NT2/D1 (cell line): ENCODE measurements around the gene ZNF385C.
A peak's percentile ranks its signal among the peaks of the same experiment; 100 is the strongest.
"Not testable (repeated sequence)": the region's sequence is repeated elsewhere in the genome, so short reads cannot be mapped to it uniquely, and the experiment has no call there.

Experiments
- DNase-seq: peaks from one replicate; pipeline ENCODE4 v3.0.0-alpha.2; 2011; ENCODE audit warnings: low read depth, low spot score
- H3K27me3 ChIP-seq: 2 replicates; pipeline ENCODE4 v1.6.0; 2011; ENCODE audit warnings: mild to moderate bottlenecking; ENCODE audit not compliant: insufficient read length, insufficient read depth
- H3K36me3 ChIP-seq: 2 replicates; pipeline ENCODE4 v1.6.1; 2011; ENCODE audit warnings: mild to moderate bottlenecking, low read length, mixed read lengths; ENCODE audit not compliant: insufficient read depth, insufficient read length
- H3K4me1 ChIP-seq: 2 replicates; pipeline ENCODE4 v1.5.1; 2011; ENCODE audit not compliant: insufficient read depth, insufficient read length
- H3K4me3 ChIP-seq: 2 replicates; pipeline ENCODE4 v1.5.1; 2011; ENCODE audit warnings: low read depth; ENCODE audit not compliant: insufficient read length
- H3K9ac ChIP-seq: 2 replicates; pipeline ENCODE4 v1.6.0; 2011; ENCODE audit warnings: low read depth; ENCODE audit not compliant: insufficient read length
- H3K9me3 ChIP-seq: 2 replicates; pipeline ENCODE4 v1.5.1; 2011; ENCODE audit warnings: mild to moderate bottlenecking, low read length; ENCODE audit not compliant: insufficient read depth
- SUZ12 ChIP-seq: IDR thresholded peaks from 2 replicates; pipeline ENCODE4 v1.6.1; 2011; ENCODE audit not compliant: insufficient read length, insufficient read depth; ENCODE audit errors: extremely low read depth
- YY1 ChIP-seq: IDR thresholded peaks from 2 replicates; pipeline ENCODE4 v1.6.1; 2011; ENCODE audit not compliant: insufficient read length, insufficient read depth
- ZNF274 ChIP-seq: IDR thresholded peaks from 2 replicates; pipeline ENCODE4 v1.6.1; 2011; ENCODE audit warnings: mild to moderate bottlenecking, low read depth, low read length

The ZNF385C gene

GRCh38 chr17:42019509-42020404 is 78.5 kb downstream of the ZNF385C start, which contains the start of gene NKIRAS2:
NKIRAS2 (plus strand) TSS chr17:42020090; CDS start chr17:42021578, 1,488 bp downstream.
- Histone ChIP-seq H3K36me3 (peaks cover 41% of the 10 kb centered on the region), H3K4me3 (peak within 1 kb of the TSS; percentile 86), H3K9me3 (no peaks in the 10 kb centered on the region), H3K9ac (peak within 1 kb of the TSS; percentile 97), H3K4me1 (peaks cover 8% of the 10 kb centered on the region), H3K27me3 (no peaks in the 10 kb centered on the region)
- DNase-seq: peak; percentile 79
- TF ChIP-seq YY1 (no peak), SUZ12 (no peak), ZNF274 (no peak)

GRCh38 chr17:42018988-42019387 is 79.3 kb downstream of the ZNF385C start:
- DNase-seq: no peak
- peaks cover 39% of the 10 kb centered on the region for H3K36me3 ChIP-seq
- no peak overlapping the region for H3K4me3 ChIP-seq
- TF ChIP-seq YY1: no peak
- no peak for TF ChIP-seq SUZ12
- no peak for TF ChIP-seq ZNF274
- no peak overlapping the region for H3K9ac ChIP-seq
- H3K27me3 ChIP-seq: no peaks in the 10 kb centered on the region
- H3K4me1 ChIP-seq: peaks cover 6% of the 10 kb centered on the region
- no peaks in the 10 kb centered on the region for H3K9me3 ChIP-seq

GRCh38 chr17:42018339-42018738 is 79.9 kb downstream of the ZNF385C start:
- Histone ChIP-seq H3K4me1 (no peaks in the 10 kb centered on the region), H3K27me3 (no peaks in the 10 kb centered on the region), H3K36me3 (peaks cover 33% of the 10 kb centered on the region), H3K4me3 (peak overlapping the region; percentile 94), H3K9me3 (no peaks in the 10 kb centered on the region), H3K9ac (peak overlapping the region; percentile 97)
- no peak for DNase-seq
- no peak for TF ChIP-seq SUZ12
- no peak for TF ChIP-seq YY1
- TF ChIP-seq ZNF274: no peak

- TF ChIP-seq ZNF274 (no peak), YY1 (no peak), SUZ12 (no peak)
- peak overlapping the region; percentile 94 for H3K4me3 ChIP-seq
- DNase-seq: no peak
Observed at GRCh38 chr17:42017866-42018200, 80.4 kb downstream of the ZNF385C start.

GRCh38 chr17:42016941-42017865 is 81.1 kb downstream of the ZNF385C start, which contains the start of gene DNAJC7:
DNAJC7 (minus strand) TSS chr17:42017439; CDS start chr17:42017416, 23 bp downstream.
- H3K4me1 ChIP-seq: no peaks in the 10 kb centered on the region
- TF ChIP-seq ZNF274 (no peak), YY1 (peak; percentile 91)
- peak; percentile 81 for DNase-seq

More at GRCh38 chr17:42017866-42018200, 80.4 kb downstream of the ZNF385C start:
- Histone ChIP-seq H3K4me1 (no peaks in the 10 kb centered on the region), H3K9me3 (no peaks in the 10 kb centered on the region), H3K9ac (peak overlapping the region; percentile 97), H3K36me3 (peaks cover 33% of the 10 kb centered on the region), H3K27me3 (no peaks in the 10 kb centered on the region)

GRCh38 chr17:42016411-42016831 is 81.9 kb downstream of the ZNF385C start:
- TF ChIP-seq SUZ12: no peak
- TF ChIP-seq ZNF274: no peak
- TF ChIP-seq YY1: no peak
- H3K36me3 ChIP-seq: peaks cover 33% of the 10 kb centered on the region
- H3K4me1 ChIP-seq: no peaks in the 10 kb centered on the region
- DNase-seq: no peak
- H3K27me3 ChIP-seq: no peaks in the 10 kb centered on the region
- H3K4me3 ChIP-seq: peak overlapping the region; percentile 94
- H3K9ac ChIP-seq: peak overlapping the region; percentile 97
- H3K9me3 ChIP-seq: no peaks in the 10 kb centered on the region

More at GRCh38 chr17:42016941-42017865, 81.1 kb downstream of the ZNF385C start, which contains the start of gene DNAJC7:
- peak within 1 kb of the TSS; percentile 97 for H3K9ac ChIP-seq
- H3K9me3 ChIP-seq: no peaks in the 10 kb centered on the region
- peaks cover 33% of the 10 kb centered on the region for H3K36me3 ChIP-seq
- no peaks in the 10 kb centered on the region for H3K27me3 ChIP-seq
- H3K4me3 ChIP-seq: peak within 1 kb of the TSS; percentile 94

GRCh38 chr17:42013740-42014139 is 84.5 kb downstream of the ZNF385C start:
- not testable (repeated sequence) for H3K9me3 ChIP-seq, H3K27me3 ChIP-seq, H3K4me1 ChIP-seq, H3K4me3 ChIP-seq, H3K9ac ChIP-seq, DNase-seq
- H3K36me3 ChIP-seq: peaks cover 52% of the 10 kb centered on the region

- H3K9me3 ChIP-seq: not testable (repeated sequence)
Observed at GRCh38 chr17:42012363-42012762, 85.9 kb downstream of the ZNF385C start.

More at GRCh38 chr17:42012363-42012762, 85.9 kb downstream of the ZNF385C start:
- not testable (repeated sequence) for H3K4me3 ChIP-seq, H3K4me1 ChIP-seq, H3K9ac ChIP-seq, H3K27me3 ChIP-seq, DNase-seq
- peaks cover 54% of the 10 kb centered on the region for H3K36me3 ChIP-seq
